OCI-LY3 (cell line): ENCODE measurements around the gene THOC5.

Experiments
- EZH2phosphoT487 ChIP-seq: fragments of 200-600 bp; shearing (Covaris generic); IDR thresholded peaks from 2 replicates; pipeline ENCODE4 v1.6.1; 2018; ENCODE audit warnings: antibody characterized with exemption, mixed run types, low read depth
- TF ChIP-seq, protein P1 (sequence below): fragments of 200-600, 300-600 bp; sonication (generic); IDR thresholded peaks from 2 replicates; pipeline ENCODE4 v1.5.1; 2014; ENCODE audit warnings: antibody characterized with exemption, low read length, low read depth

DNA sequence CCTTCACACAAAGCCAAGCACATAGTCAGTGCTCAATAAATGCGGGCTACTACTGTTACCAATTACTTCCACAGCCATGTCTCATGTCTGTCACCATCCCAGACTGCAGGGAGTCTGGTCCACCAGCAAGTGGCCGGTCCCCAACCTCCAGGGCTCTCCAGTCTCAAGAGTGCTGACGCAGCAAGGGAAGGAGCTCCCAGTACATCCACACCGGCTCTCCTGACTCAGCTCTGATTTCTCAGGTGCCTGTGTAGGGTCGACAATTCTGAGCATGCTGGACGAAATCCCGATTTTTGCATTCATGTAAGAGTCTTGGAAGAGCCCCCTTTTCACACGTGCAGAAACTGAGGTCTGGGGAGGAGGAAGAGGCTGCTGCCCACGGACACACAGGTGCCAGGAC, 83.8 kb downstream of the THOC5 start:
- TF ChIP-seq, protein P1, sequence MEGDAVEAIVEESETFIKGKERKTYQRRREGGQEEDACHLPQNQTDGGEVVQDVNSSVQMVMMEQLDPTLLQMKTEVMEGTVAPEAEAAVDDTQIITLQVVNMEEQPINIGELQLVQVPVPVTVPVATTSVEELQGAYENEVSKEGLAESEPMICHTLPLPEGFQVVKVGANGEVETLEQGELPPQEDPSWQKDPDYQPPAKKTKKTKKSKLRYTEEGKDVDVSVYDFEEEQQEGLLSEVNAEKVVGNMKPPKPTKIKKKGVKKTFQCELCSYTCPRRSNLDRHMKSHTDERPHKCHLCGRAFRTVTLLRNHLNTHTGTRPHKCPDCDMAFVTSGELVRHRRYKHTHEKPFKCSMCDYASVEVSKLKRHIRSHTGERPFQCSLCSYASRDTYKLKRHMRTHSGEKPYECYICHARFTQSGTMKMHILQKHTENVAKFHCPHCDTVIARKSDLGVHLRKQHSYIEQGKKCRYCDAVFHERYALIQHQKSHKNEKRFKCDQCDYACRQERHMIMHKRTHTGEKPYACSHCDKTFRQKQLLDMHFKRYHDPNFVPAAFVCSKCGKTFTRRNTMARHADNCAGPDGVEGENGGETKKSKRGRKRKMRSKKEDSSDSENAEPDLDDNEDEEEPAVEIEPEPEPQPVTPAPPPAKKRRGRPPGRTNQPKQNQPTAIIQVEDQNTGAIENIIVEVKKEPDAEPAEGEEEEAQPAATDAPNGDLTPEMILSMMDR, result no peak
- TF ChIP-seq EZH2phosphoT487, result no peak
